Tibial artery (tissue), 4 donors: Measurements from ENCODE around the gene GSDMA.

ENCODE experiments used
- DNase-seq, 2 donors: peaks; one replicate each; pipeline ENCODE4 v3.0.0-alpha.2; 2019
- H3K27ac ChIP-seq, 2 donors: fragments of 200-600 bp; sonication (generic) in 1 of 2; 1 replicate in 1 of 2; 2 replicates in 1 of 2; pipeline ENCODE4 v1.5.1; 2018 to 2019; ENCODE audit warnings: mild to moderate bottlenecking in 1 of 2
- H3K27me3 ChIP-seq, 2 donors: fragments of 200-600 bp; sonication (generic) in 1 of 2; one replicate each; pipeline versions ENCODE4 v1.5.1 to v1.6.0; 2016 to 2019
- H3K36me3 ChIP-seq, 3 donors: fragments of 200-600 bp; sonication (generic) in 2 of 3; one replicate each; pipeline ENCODE4 v1.5.1; 2016 to 2019; ENCODE audit warnings: mild to moderate bottlenecking in 2 of 3
- H3K4me1 ChIP-seq, 4 donors: fragments of 200-600 bp; sonication (generic) in 2 of 4; 1 replicate in 3 of 4; 2 replicates in 1 of 4; pipeline ENCODE4 v1.5.1; 2016 to 2019
- H3K4me3 ChIP-seq, 2 donors: fragments of 200-600 bp; sonication (generic) in 1 of 2; 1 replicate in 1 of 2; 2 replicates in 1 of 2; pipeline ENCODE4 v1.5.1; 2018 to 2019; ENCODE audit warnings: mild to moderate bottlenecking in 2 of 2
- H3K9me3 ChIP-seq, 3 donors: fragments of 200-600 bp; sonication (generic) in 1 of 3; one replicate each; pipeline ENCODE4 v1.5.1; 2016 to 2019
- intact Hi-C: fragments of 100-400 bp; cut with DNase I; formaldehyde crosslinking; loops from one replicate; pipeline ENCODE4 v1.15.0; 2023; ENCODE audit warnings: low total_unique reads
- TF ChIP-seq, protein P1 (sequence below), 2 experiments: fragments of 200-600 bp in 1 of 2; fragments of 450-650 bp in 1 of 2; IDR thresholded peaks; one replicate each; pipeline ENCODE4 v1.5.1; 2017 to 2019; ENCODE audit warnings: antibody characterized with exemption in 2 of 2, mild to moderate bottlenecking in 1 of 2, moderate library complexity in 1 of 2

GSDMA gene, protein sequence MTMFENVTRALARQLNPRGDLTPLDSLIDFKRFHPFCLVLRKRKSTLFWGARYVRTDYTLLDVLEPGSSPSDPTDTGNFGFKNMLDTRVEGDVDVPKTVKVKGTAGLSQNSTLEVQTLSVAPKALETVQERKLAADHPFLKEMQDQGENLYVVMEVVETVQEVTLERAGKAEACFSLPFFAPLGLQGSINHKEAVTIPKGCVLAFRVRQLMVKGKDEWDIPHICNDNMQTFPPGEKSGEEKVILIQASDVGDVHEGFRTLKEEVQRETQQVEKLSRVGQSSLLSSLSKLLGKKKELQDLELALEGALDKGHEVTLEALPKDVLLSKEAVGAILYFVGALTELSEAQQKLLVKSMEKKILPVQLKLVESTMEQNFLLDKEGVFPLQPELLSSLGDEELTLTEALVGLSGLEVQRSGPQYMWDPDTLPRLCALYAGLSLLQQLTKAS

GRCh38 chr17:39962642-39963220 lies at the start of gene GSDMA:
Gene GSDMA, plus strand, starts transcription at chr17:39963004. Its CDS starts 2,684 bp downstream, at chr17:39965688.
- DNase-seq = no peak
- intact Hi-C loops = no loop called here
- TF ChIP-seq, protein P1, sequence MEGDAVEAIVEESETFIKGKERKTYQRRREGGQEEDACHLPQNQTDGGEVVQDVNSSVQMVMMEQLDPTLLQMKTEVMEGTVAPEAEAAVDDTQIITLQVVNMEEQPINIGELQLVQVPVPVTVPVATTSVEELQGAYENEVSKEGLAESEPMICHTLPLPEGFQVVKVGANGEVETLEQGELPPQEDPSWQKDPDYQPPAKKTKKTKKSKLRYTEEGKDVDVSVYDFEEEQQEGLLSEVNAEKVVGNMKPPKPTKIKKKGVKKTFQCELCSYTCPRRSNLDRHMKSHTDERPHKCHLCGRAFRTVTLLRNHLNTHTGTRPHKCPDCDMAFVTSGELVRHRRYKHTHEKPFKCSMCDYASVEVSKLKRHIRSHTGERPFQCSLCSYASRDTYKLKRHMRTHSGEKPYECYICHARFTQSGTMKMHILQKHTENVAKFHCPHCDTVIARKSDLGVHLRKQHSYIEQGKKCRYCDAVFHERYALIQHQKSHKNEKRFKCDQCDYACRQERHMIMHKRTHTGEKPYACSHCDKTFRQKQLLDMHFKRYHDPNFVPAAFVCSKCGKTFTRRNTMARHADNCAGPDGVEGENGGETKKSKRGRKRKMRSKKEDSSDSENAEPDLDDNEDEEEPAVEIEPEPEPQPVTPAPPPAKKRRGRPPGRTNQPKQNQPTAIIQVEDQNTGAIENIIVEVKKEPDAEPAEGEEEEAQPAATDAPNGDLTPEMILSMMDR (IDR thresholded peaks at IDR 0.05) = no peak
- H3K27ac ChIP-seq = no peak within 1 kb of the TSS
- H3K36me3 ChIP-seq = no peaks in the 10 kb centered on the region
- no peaks in the 10 kb centered on the region for H3K9me3 ChIP-seq
- H3K4me3 ChIP-seq = no peak within 1 kb of the TSS
- H3K27me3 ChIP-seq = peaks cover 0 to 31% of the 10 kb centered on the region in 2 donors
- H3K4me1 ChIP-seq = peaks cover 0 to 4% (median 1%) of the 10 kb centered on the region in 4 donors

DNA sequence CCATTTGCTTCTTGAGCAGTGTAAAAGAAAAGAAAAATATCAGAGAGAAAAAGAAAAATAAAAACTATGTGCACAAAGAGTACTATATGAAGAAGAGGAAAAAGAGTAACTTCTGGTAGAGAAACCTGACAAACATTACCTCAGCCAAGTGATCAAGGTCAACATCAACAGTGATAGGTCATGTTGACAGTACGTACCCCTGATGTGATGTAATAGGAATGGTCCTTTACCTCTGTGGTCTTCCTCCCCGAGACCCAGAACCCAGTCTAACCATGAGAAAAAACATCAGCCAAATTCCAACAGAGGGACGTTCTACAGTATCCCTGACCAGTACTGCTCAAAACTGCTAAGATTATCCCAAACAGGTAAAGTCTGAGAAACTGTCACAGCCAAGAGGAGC lies 48.8 kb upstream of the GSDMA start:
- intact Hi-C loops = no loop called here
- no peaks in the 10 kb centered on the region for H3K27me3 ChIP-seq
- H3K9me3 ChIP-seq = no peaks in the 10 kb centered on the region
- H3K27ac ChIP-seq = no peak overlapping the region
- DNase-seq = no peak
- peaks cover 6 to 45% (median 13%) of the 10 kb centered on the region in 3 donors for H3K36me3 ChIP-seq
- TF ChIP-seq, protein P1 (IDR thresholded peaks at IDR 0.05) = no peak
- no peaks in the 10 kb centered on the region for H3K4me1 ChIP-seq
- no peak overlapping the region for H3K4me3 ChIP-seq

DNA sequence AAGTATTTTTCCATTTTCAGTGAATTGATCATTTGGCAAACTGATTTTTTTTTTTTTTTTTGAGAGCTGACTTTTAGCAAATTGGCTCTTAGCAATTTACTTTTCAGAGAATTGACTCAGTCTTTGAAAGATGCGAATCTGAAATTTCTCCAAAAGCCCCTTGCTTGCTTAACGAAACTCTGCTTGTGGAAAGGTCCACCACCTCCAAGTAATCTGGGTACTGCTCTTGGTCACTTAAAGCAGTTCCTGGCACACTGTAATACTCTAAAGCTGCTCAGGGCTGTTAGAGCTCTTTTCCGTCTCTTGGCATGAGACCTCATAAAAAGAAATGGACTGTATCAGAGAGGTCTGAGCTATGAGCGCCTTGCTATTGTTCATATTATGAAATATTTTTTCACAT lies 47.2 kb upstream of the GSDMA start:
- no peak for DNase-seq
- no peaks in the 10 kb centered on the region for H3K9me3 ChIP-seq
- H3K27me3 ChIP-seq = no peaks in the 10 kb centered on the region
- TF ChIP-seq, protein P1 (IDR thresholded peaks at IDR 0.05) = no peak
- H3K4me3 ChIP-seq = no peak overlapping the region
- no peaks in the 10 kb centered on the region for H3K4me1 ChIP-seq
- H3K27ac ChIP-seq = no peak overlapping the region
- intact Hi-C loops = no loop called here
- peaks cover 0 to 44% (median 14%) of the 10 kb centered on the region in 3 donors for H3K36me3 ChIP-seq

GRCh38 chr17:39916918-39917317 lies 45.9 kb upstream of the GSDMA start:
- intact Hi-C loops = no loop called here
- TF ChIP-seq, protein P1 (IDR thresholded peaks at IDR 0.05) = no peak

GRCh38 chr17:39919087-39919683 lies 43.6 kb upstream of the GSDMA start:
- DNase-seq = no peak

More at GRCh38 chr17:39916918-39917317, 45.9 kb upstream of the GSDMA start:
- H3K36me3 ChIP-seq = peaks cover 3 to 44% (median 27%) of the 10 kb centered on the region in 3 donors
- H3K4me3 ChIP-seq = no peak overlapping the region
- no peaks in the 10 kb centered on the region for H3K27me3 ChIP-seq
- no peaks in the 10 kb centered on the region for H3K9me3 ChIP-seq
- no peaks in the 10 kb centered on the region for H3K4me1 ChIP-seq
- no peak overlapping the region for H3K27ac ChIP-seq
- no peak for DNase-seq

More at GRCh38 chr17:39919087-39919683, 43.6 kb upstream of the GSDMA start:
- Histone ChIP-seq H3K4me3 (no peak overlapping the region), H3K27ac (no peak overlapping the region), H3K27me3 (no peaks in the 10 kb centered on the region), H3K4me1 (peaks cover 0 to 4% (median 0%) of the 10 kb centered on the region in 4 donors), H3K9me3 (no peaks in the 10 kb centered on the region), H3K36me3 (peaks cover 14 to 60% (median 50%) of the 10 kb centered on the region in 3 donors)
- intact Hi-C loops = no loop called here
- TF ChIP-seq, protein P1 (IDR thresholded peaks at IDR 0.05) = no peak
